ENCODE results near the gene CCNF. TPM values are rescaled to one million over a fixed set of nuclear protein-coding genes. Genes with fewer than 3 reads are reported as not detected.
"Not testable (repeated sequence)": the region's sequence is repeated elsewhere in the genome, so short reads cannot be mapped to it uniquely, and the experiment has no call there.

Gene CCNF
- total and polyA plus RNA-seq, 4 donors: 0.88 to 46.3 (median 1.8) TPM

DNA sequence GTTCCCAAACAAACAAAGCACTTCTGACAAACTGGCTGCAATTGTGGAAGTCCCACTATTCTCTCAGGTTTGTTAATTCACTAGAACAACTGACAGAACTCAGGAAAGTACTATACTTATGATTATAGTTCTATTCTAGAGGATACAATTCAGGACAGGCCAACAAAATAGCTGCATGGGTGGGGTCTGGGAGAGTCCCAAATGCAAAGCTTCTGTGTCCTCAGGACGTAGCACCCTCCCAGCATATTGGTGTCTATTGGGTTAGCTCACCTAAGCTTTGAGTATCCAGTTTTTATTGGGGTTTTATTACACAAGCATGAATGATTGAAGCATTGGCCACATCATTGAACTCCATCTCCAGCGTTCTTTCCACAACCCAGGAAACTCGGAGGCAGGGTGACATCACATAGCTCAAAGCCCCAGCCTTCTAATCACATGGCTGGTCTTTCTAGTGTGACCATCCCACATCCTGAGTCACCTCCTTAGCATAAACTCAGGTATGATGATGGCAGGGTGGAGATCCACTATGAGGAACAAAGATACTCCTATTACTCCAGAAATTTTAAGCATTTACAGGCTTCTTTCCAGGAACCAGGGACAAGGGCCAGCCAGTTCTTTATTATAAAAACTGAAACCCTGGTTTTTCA lies 43.9 kb upstream of the CCNF start:
- no peak overlapping the region for H3K4me3 ChIP-seq (ENCODE audit: low read depth in 1 of 3, low read length in 3 of 3)
- H3K27me3 ChIP-seq (ENCODE audit: control insufficient read depth in 4 of 4, insufficient read depth in 4 of 4, low read length in 3 of 4): no peaks in the 10 kb centered on the region
- H3K36me3 ChIP-seq (ENCODE audit: control insufficient read depth in 4 of 4, insufficient read depth in 3 of 4, low read depth in 1 of 4, low read length in 3 of 4): no peaks in the 10 kb centered on the region
- no peak overlapping the region for H3K9ac ChIP-seq (ENCODE audit: low read depth in 1 of 2, low read length in 2 of 2)
- TF ChIP-seq EGR1 (IDR thresholded peaks at IDR 0.05; ENCODE audit: low read depth in 2 of 2) (no peak), CTCF (IDR thresholded peaks at IDR 0.05; ENCODE audit: low read depth, low read length, missing input control) (no peak)
- no peak for DNase-seq (ENCODE audit: low spot score)
- H3K4me1 ChIP-seq (ENCODE audit: control insufficient read depth in 4 of 4, insufficient read depth in 4 of 4, low read length in 3 of 4): no peaks in the 10 kb centered on the region
- 74% methylated on average over 3 of the region's 3 CpGs for WGBS
- no peak overlapping the region for H3K27ac ChIP-seq (ENCODE audit: low read depth in 1 of 2, low read length in 2 of 2)
- H3K9me3 ChIP-seq (ENCODE audit: control insufficient read depth in 4 of 4, low read length in 3 of 4): peaks cover 0 to 8% (median 4%) of the 10 kb centered on the region in 4 donors

DNA sequence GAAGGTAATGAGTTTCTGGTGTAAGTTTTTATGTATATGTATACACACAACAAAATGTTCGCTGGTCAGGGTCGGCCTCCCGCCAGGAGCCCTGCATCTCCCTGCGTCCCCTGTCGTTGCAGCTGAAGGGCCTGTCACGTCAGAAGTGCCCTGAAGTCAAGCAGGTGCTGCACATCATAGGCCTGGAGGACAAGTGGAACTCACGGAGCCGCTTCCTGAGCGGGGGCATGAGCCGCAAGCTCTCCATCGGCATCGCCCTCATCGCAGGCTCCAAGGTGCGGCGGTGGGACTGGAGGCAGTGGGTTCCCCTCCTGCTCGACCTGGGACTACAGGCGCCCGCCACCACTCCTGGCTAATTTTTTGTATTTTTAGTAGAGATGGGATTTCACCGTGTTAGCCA lies 43.3 kb upstream of the CCNF start:
- not testable (repeated sequence) for H3K4me1 ChIP-seq (ENCODE audit: control insufficient read depth in 4 of 4, insufficient read depth in 4 of 4, low read length in 3 of 4); H3K9ac ChIP-seq (ENCODE audit: low read depth in 1 of 2, low read length in 2 of 2); H3K36me3 ChIP-seq (ENCODE audit: control insufficient read depth in 4 of 4, insufficient read depth in 3 of 4, low read depth in 1 of 4, low read length in 3 of 4); H3K27me3 ChIP-seq (ENCODE audit: control insufficient read depth in 4 of 4, insufficient read depth in 4 of 4, low read length in 3 of 4); H3K4me3 ChIP-seq (ENCODE audit: low read depth in 1 of 3, low read length in 3 of 3); DNase-seq (ENCODE audit: low spot score); H3K27ac ChIP-seq (ENCODE audit: low read depth in 1 of 2, low read length in 2 of 2); H3K9me3 ChIP-seq (ENCODE audit: control insufficient read depth in 4 of 4, low read length in 3 of 4)
- WGBS: 90% methylated on average over 19 of the region's 19 CpGs

DNA sequence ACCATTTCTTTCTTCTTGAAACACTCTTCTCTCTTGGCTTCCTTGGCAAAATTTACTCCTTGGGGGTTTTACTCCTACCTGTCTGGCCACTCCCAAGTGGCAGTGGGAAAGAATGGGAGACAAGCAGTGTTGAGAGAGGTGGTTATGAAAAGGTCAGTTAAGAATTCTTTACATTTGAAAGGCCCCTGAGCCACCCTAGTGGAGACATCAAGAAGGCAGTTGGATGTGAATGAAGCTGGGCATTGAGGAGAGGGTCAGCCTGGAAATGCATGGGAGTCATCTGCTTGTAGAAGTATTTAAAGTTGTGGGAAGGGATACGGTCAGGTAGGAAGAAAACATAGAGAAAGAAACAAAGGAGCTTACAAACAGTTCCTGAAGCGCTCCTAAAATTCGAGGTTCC lies 42.3 kb upstream of the CCNF start:
- TF ChIP-seq YY1 (IDR thresholded peaks at IDR 0.05) (no peak), HNF4A (conservative IDR thresholded peaks at IDR 0.05) (no peak)
- TF ChIP-seq, protein P1, sequence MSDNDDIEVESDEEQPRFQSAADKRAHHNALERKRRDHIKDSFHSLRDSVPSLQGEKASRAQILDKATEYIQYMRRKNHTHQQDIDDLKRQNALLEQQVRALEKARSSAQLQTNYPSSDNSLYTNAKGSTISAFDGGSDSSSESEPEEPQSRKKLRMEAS (IDR thresholded peaks at IDR 0.05): no peak
- 73% methylated on average over 3 of the region's 3 CpGs for WGBS
- DNase-seq (ENCODE audit: low spot score): no peak

GRCh38 chr16:2388139-2388874 lies 40.9 kb upstream of the CCNF start:
- no peak overlapping the region for H3K9ac ChIP-seq (ENCODE audit: low read depth in 1 of 2, low read length in 2 of 2)
- TF ChIP-seq TAF1 (conservative IDR thresholded peaks at IDR 0.05) (no peak), REST (IDR thresholded peaks at IDR 0.05) (no peak), EGR1 (IDR thresholded peaks at IDR 0.05; ENCODE audit: low read depth in 2 of 2) (no peak), YY1 (IDR thresholded peaks at IDR 0.05) (no peak), FOXA2 (IDR thresholded peaks at IDR 0.05) (no peak), RAD21 (IDR thresholded peaks at IDR 0.05) (no peak), JUND (IDR thresholded peaks at IDR 0.05) (no peak), SP1 (IDR thresholded peaks at IDR 0.05) (no peak), CTCF (IDR thresholded peaks at IDR 0.05; ENCODE audit: low read depth, low read length, missing input control) (no peak), RXRA (IDR thresholded peaks at IDR 0.05) (no peak)
- TF ChIP-seq, protein P2, sequence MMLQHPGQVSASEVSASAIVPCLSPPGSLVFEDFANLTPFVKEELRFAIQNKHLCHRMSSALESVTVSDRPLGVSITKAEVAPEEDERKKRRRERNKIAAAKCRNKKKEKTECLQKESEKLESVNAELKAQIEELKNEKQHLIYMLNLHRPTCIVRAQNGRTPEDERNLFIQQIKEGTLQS (IDR thresholded peaks at IDR 0.05): no peak
- peaks cover 0 to 8% (median 4%) of the 10 kb centered on the region in 4 donors for H3K9me3 ChIP-seq (ENCODE audit: control insufficient read depth in 4 of 4, low read length in 3 of 4)
- H3K4me1 ChIP-seq (ENCODE audit: control insufficient read depth in 4 of 4, insufficient read depth in 4 of 4, low read length in 3 of 4): no peaks in the 10 kb centered on the region
- H3K36me3 ChIP-seq (ENCODE audit: control insufficient read depth in 4 of 4, insufficient read depth in 3 of 4, low read depth in 1 of 4, low read length in 3 of 4): no peaks in the 10 kb centered on the region
- H3K27ac ChIP-seq (ENCODE audit: low read depth in 1 of 2, low read length in 2 of 2): no peak overlapping the region
- DNase-seq (ENCODE audit: low spot score): no peak
- no peaks in the 10 kb centered on the region for H3K27me3 ChIP-seq (ENCODE audit: control insufficient read depth in 4 of 4, insufficient read depth in 4 of 4, low read length in 3 of 4)
- WGBS: 91% methylated on average over 3 of the region's 3 CpGs
- no peak overlapping the region for H3K4me3 ChIP-seq (ENCODE audit: low read depth in 1 of 3, low read length in 3 of 3)

More for the DNA sequence above, 42.3 kb upstream of the CCNF start:
- H3K27me3 ChIP-seq (ENCODE audit: control insufficient read depth in 4 of 4, insufficient read depth in 4 of 4, low read length in 3 of 4): no peaks in the 10 kb centered on the region
- H3K4me1 ChIP-seq (ENCODE audit: control insufficient read depth in 4 of 4, insufficient read depth in 4 of 4, low read length in 3 of 4): no peaks in the 10 kb centered on the region
- H3K4me3 ChIP-seq (ENCODE audit: low read depth in 1 of 3, low read length in 3 of 3): no peak overlapping the region
- no peaks in the 10 kb centered on the region for H3K36me3 ChIP-seq (ENCODE audit: control insufficient read depth in 4 of 4, insufficient read depth in 3 of 4, low read depth in 1 of 4, low read length in 3 of 4)
- no peak overlapping the region for H3K9ac ChIP-seq (ENCODE audit: low read depth in 1 of 2, low read length in 2 of 2)
- no peak overlapping the region for H3K27ac ChIP-seq (ENCODE audit: low read depth in 1 of 2, low read length in 2 of 2)
- H3K9me3 ChIP-seq (ENCODE audit: control insufficient read depth in 4 of 4, low read length in 3 of 4): peaks cover 0 to 8% (median 4%) of the 10 kb centered on the region in 4 donors
